Liver (tissue), 3 donors: Measurements from ENCODE around the gene ENOPH1.

Experiments used
- RAD21 ChIP-seq, 2 donors: IDR thresholded peaks; 2 replicates each; pipeline ENCODE4 v1.6.1; 2016; ENCODE audit warnings: antibody characterized with exemption in 2 of 2, mild to moderate bottlenecking in 2 of 2
- SP1 ChIP-seq: IDR thresholded peaks from 2 replicates; pipeline ENCODE4 v1.6.1; 2018; ENCODE audit warnings: antibody characterized with exemption, mild to moderate bottlenecking
- TF ChIP-seq, protein P1 (sequence below): fragments of 150-350 bp; IDR thresholded peaks from 2 replicates; pipeline ENCODE4 v1.5.1; 2017; ENCODE audit warnings: improper control_type of control experiment, low read depth, low read length; ENCODE audit not compliant: missing input control
- donor health status: healthy.
- donor health status: healthy.

- TF ChIP-seq SP1 (no peak), RAD21 (IDR thresholded peaks at IDR 0.05) (no peak)
- TF ChIP-seq, protein P1, sequence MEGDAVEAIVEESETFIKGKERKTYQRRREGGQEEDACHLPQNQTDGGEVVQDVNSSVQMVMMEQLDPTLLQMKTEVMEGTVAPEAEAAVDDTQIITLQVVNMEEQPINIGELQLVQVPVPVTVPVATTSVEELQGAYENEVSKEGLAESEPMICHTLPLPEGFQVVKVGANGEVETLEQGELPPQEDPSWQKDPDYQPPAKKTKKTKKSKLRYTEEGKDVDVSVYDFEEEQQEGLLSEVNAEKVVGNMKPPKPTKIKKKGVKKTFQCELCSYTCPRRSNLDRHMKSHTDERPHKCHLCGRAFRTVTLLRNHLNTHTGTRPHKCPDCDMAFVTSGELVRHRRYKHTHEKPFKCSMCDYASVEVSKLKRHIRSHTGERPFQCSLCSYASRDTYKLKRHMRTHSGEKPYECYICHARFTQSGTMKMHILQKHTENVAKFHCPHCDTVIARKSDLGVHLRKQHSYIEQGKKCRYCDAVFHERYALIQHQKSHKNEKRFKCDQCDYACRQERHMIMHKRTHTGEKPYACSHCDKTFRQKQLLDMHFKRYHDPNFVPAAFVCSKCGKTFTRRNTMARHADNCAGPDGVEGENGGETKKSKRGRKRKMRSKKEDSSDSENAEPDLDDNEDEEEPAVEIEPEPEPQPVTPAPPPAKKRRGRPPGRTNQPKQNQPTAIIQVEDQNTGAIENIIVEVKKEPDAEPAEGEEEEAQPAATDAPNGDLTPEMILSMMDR = no peak
These were observed 32.8 kb downstream of the ENOPH1 start for GRCh38 chr4:82463221-82463620.
